OCI-LY3 (cell line): Measurements from ENCODE around the gene PPP6R3.

Experiments used
- H2AFZ ChIP-seq: fragments of 200-600, 300-600 bp; shearing (Covaris generic); 2 replicates; pipeline ENCODE4 v1.6.0; 2014; ENCODE audit warnings: antibody characterized with exemption, low read depth, low read length
- H3K27ac ChIP-seq: fragments of 200-600, 300-600 bp; sonication (generic); 2 replicates; pipeline ENCODE4 v1.5.1; 2014; ENCODE audit warnings: mild to moderate bottlenecking, low read length, moderate library complexity, mixed read lengths
- H3K27me3 ChIP-seq: fragments of 200-600, 300-600 bp; sonication (generic); 2 replicates; pipeline ENCODE4 v1.6.1; 2014; ENCODE audit warnings: low read depth, low read length, mixed read lengths
- H3K36me3 ChIP-seq: fragments of 200-600, 300-600 bp; sonication (generic); replicated peaks from 2 replicates; pipeline ENCODE3; 2014; ENCODE audit warnings: low read depth, low read length, mixed read lengths
- H3K4me1 ChIP-seq: fragments of 300-600, 200-600 bp; sonication (generic); 2 replicates; pipeline ENCODE4 v1.6.1; 2014; ENCODE audit warnings: low read length, mixed read lengths
- H3K4me2 ChIP-seq: fragments of 200-600, 300-600 bp; sonication (generic); 2 replicates; pipeline ENCODE4 v1.6.1; 2014; ENCODE audit warnings: low read length, mixed read lengths
- H3K4me3 ChIP-seq: fragments of 300-600, 200-600 bp; sonication (generic); 2 replicates; pipeline ENCODE4 v1.5.1; 2014; ENCODE audit warnings: antibody characterized with exemption, mild to moderate bottlenecking, low read length, moderate library complexity
- H3K79me2 ChIP-seq: fragments of 300-600, 200-600 bp; shearing (Covaris generic); 2 replicates; pipeline ENCODE4 v1.6.1; 2014; ENCODE audit warnings: mild to moderate bottlenecking, low read length, mixed read lengths
- H3K9ac ChIP-seq: fragments of 300-600, 200-600 bp; shearing (Covaris generic); 2 replicates; pipeline ENCODE4 v1.6.0; 2014; ENCODE audit warnings: mild to moderate bottlenecking, low read length, moderate library complexity
- H3K9me3 ChIP-seq: fragments of 200-600, 300-600 bp; shearing (Covaris generic); 2 replicates; pipeline ENCODE4 v1.6.1; 2014; ENCODE audit warnings: low read length, mixed read lengths; ENCODE audit not compliant: insufficient read depth
- H4K20me1 ChIP-seq: fragments of 200-600, 300-600 bp; sonication (generic); 2 replicates; pipeline ENCODE4 v1.6.1; 2016; ENCODE audit warnings: low read length, mixed read lengths; ENCODE audit not compliant: insufficient read depth
- CTCF ChIP-seq: fragments of 200-600, 300-600 bp; sonication (generic); IDR thresholded peaks from 2 replicates; pipeline ENCODE4 v1.5.1; 2014; ENCODE audit warnings: antibody characterized with exemption, low read length, low read depth
- EZH2phosphoT487 ChIP-seq: fragments of 200-600 bp; shearing (Covaris generic); IDR thresholded peaks from 2 replicates; pipeline ENCODE4 v1.6.1; 2018; ENCODE audit warnings: antibody characterized with exemption, mixed run types, low read depth

The PPP6R3 gene

DNA sequence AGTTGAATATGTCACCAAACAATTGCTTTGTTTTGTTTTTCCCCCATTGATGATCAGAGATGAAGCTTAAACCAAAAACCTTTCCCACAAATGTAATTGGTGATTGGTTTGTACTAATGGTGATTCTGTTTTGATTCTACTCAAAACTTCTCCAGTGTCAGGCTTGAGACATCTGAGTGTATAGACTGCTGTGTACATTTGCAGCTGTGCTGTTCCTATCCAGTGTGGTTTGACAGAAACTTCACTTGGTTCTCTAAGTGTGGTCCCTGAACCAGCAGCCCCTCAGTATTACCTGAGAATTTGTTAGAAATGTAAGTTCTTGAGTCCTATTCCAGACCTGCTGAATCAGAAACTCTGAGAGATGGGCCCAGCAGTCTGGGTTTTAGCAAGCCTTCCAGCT is 84.8 kb downstream of the PPP6R3 start:
- Histone ChIP-seq H3K27ac (no peak overlapping the region), H3K4me3 (no peak overlapping the region), H3K27me3 (no peaks in the 10 kb centered on the region), H3K36me3 (peaks cover 71% of the 10 kb centered on the region), H3K9me3 (no peaks in the 10 kb centered on the region), H3K4me1 (no peaks in the 10 kb centered on the region), H4K20me1 (peaks cover 65% of the 10 kb centered on the region), H3K4me2 (no peak overlapping the region), H3K79me2 (peaks cover 45% of the 10 kb centered on the region), H3K9ac (no peak overlapping the region), H2AFZ (no peak overlapping the region)
- TF ChIP-seq CTCF (no peak), EZH2phosphoT487 (no peak)

- peaks cover 50% of the 10 kb centered on the region for H3K79me2 ChIP-seq
- no peak overlapping the region for H2AFZ ChIP-seq
- H4K20me1 ChIP-seq = peaks cover 70% of the 10 kb centered on the region
- no peaks in the 10 kb centered on the region for H3K27me3 ChIP-seq
- no peak for TF ChIP-seq EZH2phosphoT487
- TF ChIP-seq CTCF = no peak
- no peak overlapping the region for H3K27ac ChIP-seq
- H3K4me2 ChIP-seq = no peak overlapping the region
- H3K36me3 ChIP-seq = peaks cover 75% of the 10 kb centered on the region
- no peak overlapping the region for H3K4me3 ChIP-seq
- H3K9me3 ChIP-seq = no peaks in the 10 kb centered on the region
- no peak overlapping the region for H3K9ac ChIP-seq
- no peaks in the 10 kb centered on the region for H3K4me1 ChIP-seq
Measured at GRCh38 chr11:68545796-68546195, 85.2 kb downstream of the PPP6R3 start.

GRCh38 chr11:68546555-68546954 is 86.0 kb downstream of the PPP6R3 start:
- Histone ChIP-seq H3K9ac (no peak overlapping the region), H3K4me1 (no peaks in the 10 kb centered on the region), H3K27ac (no peak overlapping the region), H3K27me3 (no peaks in the 10 kb centered on the region), H3K36me3 (peaks cover 75% of the 10 kb centered on the region), H2AFZ (no peak overlapping the region), H3K9me3 (no peaks in the 10 kb centered on the region), H4K20me1 (peaks cover 64% of the 10 kb centered on the region), H3K4me2 (no peak overlapping the region), H3K4me3 (no peak overlapping the region), H3K79me2 (peaks cover 43% of the 10 kb centered on the region)
- TF ChIP-seq EZH2phosphoT487 (no peak), CTCF (no peak)

- Histone ChIP-seq H3K9ac (no peak overlapping the region), H3K27ac (no peak overlapping the region), H3K79me2 (peaks cover 21% of the 10 kb centered on the region; the same call in 1 of the 2 replicates), H2AFZ (no peak overlapping the region), H3K27me3 (no peaks in the 10 kb centered on the region), H3K36me3 (peaks cover 72% of the 10 kb centered on the region), H3K4me3 (no peak overlapping the region), H3K9me3 (no peaks in the 10 kb centered on the region), H3K4me1 (no peaks in the 10 kb centered on the region), H3K4me2 (no peak overlapping the region), H4K20me1 (peaks cover 48% of the 10 kb centered on the region)
- no peak for TF ChIP-seq CTCF
- no peak for TF ChIP-seq EZH2phosphoT487
Measured at GRCh38 chr11:68549789-68550484, 89.4 kb downstream of the PPP6R3 start.
